A549 (cell line): ENCODE results near the gene NGB. TPM values are rescaled to one million over a fixed set of nuclear protein-coding genes. Genes with fewer than 3 reads are reported as not detected.

Experiments used
- ATAC-seq, 2 experiments: fragments of 200-7000 bp in 1 of 2; fragments of >200 bp in 1 of 2; cut with Nextera tagmentation in 1 of 2; cut with Tn5 transposase in 1 of 2; 3 replicates each; pipeline versions ENCODE4 v1.8.0 to v1.9.1; 2018 to 2020; ENCODE audit warnings: mild to moderate bottlenecking in 1 of 2, moderate library complexity in 1 of 2
- CTCF ChIA-PET: fragments of 300-600 bp; sonication (Branson Sonifier 250); formaldehyde crosslinking; extraction: SDS; loops from one replicate; lab custom pipeline; 2021; ENCODE audit warnings: antibody characterized with exemption, inconsistent platforms; lab: Yijun Ruan, JAX
- POLR2A ChIA-PET: fragments of 350-600 bp; formaldehyde crosslinking; extraction: SDS; loops from one replicate; lab custom pipeline; 2021; ENCODE audit warnings: antibody characterized with exemption, inconsistent platforms; lab: Yijun Ruan, JAX
- DNase-seq, 2 experiments: peaks; one replicate each; pipeline versions ENCODE4 v3.0.0 to v3.0.0-alpha.2; 2011 to 2016; ENCODE audit warnings: low read depth in 1 of 2, low spot score in 1 of 2
- FAIRE-seq: peaks from 2 replicates; lab custom pipeline; 2011; peaks lifted over from hg19 to GRCh38; lab: Jason Lieb, UNC
- H3K27ac ChIP-seq, 2 experiments: fragments of >200 bp; sonication (Bioruptor Twin); formaldehyde crosslinking; 3 replicates each; pipeline ENCODE4 v1.5.1; 2016 to 2017
- H3K4me1 ChIP-seq: fragments of >200 bp; sonication (Bioruptor Twin); formaldehyde crosslinking; 3 replicates; pipeline ENCODE4 v1.6.1; 2016
- H3K4me2 ChIP-seq: fragments of >200 bp; sonication (Bioruptor Twin); formaldehyde crosslinking; 3 replicates; pipeline ENCODE4 v1.6.1; 2016
- H3K4me3 ChIP-seq: fragments of >200 bp; sonication (Bioruptor Twin); formaldehyde crosslinking; 3 replicates; pipeline ENCODE4 v1.5.1; 2016
- H3K9me3 ChIP-seq: fragments of >200 bp; sonication (Bioruptor Twin); formaldehyde crosslinking; 3 replicates; pipeline ENCODE4 v1.6.1; 2016
- BHLHE40 ChIP-seq: IDR thresholded peaks from 2 replicates; pipeline ENCODE4 v1.6.1; 2012; ENCODE audit warnings: low read depth, low read length, inconsistent platforms
- E2F6 ChIP-seq: IDR thresholded peaks from 2 replicates; pipeline ENCODE4 v1.6.1; 2012; ENCODE audit warnings: low read depth, borderline replicate concordance
- EHF ChIP-seq: fragments of 250-450 bp; sonication (Bioruptor Pico); IDR thresholded peaks from 2 replicates; pipeline ENCODE4 v1.5.0; 2020; ENCODE audit warnings: mild to moderate bottlenecking
- EHMT2 ChIP-seq: fragments of 200-600 bp; sonication (generic); IDR thresholded peaks from 2 replicates; pipeline ENCODE4 v1.6.1; 2016; ENCODE audit warnings: antibody characterized with exemption, low read depth, mild to moderate bottlenecking, moderate library complexity
- EP300 ChIP-seq, 2 experiments: fragments of >200 bp; sonication (Bioruptor Twin); formaldehyde crosslinking; IDR thresholded peaks; 2 replicates in 1 of 2; 3 replicates in 1 of 2; pipeline ENCODE4 v1.6.1; 2016 to 2017
- ESRRA ChIP-seq: fragments of 150-350 bp; IDR thresholded peaks from 2 replicates; pipeline ENCODE4 v1.6.1; 2014; ENCODE audit warnings: mild to moderate bottlenecking, low read length, borderline replicate concordance
- FOSL2 ChIP-seq, 2 experiments: fragments of 450-650 bp in 1 of 2; fragments of >200 bp in 1 of 2; sonication (Bioruptor Twin) in 1 of 2; formaldehyde crosslinking; IDR thresholded peaks; 2 replicates each; pipeline versions ENCODE4 v1.5.0 to v1.6.1; 2016 to 2020; ENCODE audit warnings: mild to moderate bottlenecking in 1 of 2, moderate library complexity in 1 of 2
- GATA3 ChIP-seq: IDR thresholded peaks from 2 replicates; pipeline ENCODE4 v1.6.1; 2012; ENCODE audit warnings: borderline replicate concordance
- HDAC2 ChIP-seq: fragments of 200-600 bp; sonication (generic); IDR thresholded peaks from 2 replicates; pipeline ENCODE4 v1.6.1; 2016
- HOXB13 ChIP-seq: fragments of 250-450 bp; sonication (Bioruptor Pico); IDR thresholded peaks from 2 replicates; pipeline ENCODE4 v1.5.0; 2020; ENCODE audit warnings: low read depth, mild to moderate bottlenecking, moderate library complexity
- JUN ChIP-seq, 2 experiments: fragments of >200 bp; sonication (Bioruptor Twin); formaldehyde crosslinking; IDR thresholded peaks; 2 replicates in 1 of 2; 3 replicates in 1 of 2; pipeline ENCODE4 v1.6.1; 2016 to 2017
- KDM5A ChIP-seq: fragments of 200-600 bp; sonication (generic); IDR thresholded peaks from 2 replicates; pipeline ENCODE4 v1.6.1; 2016; ENCODE audit warnings: antibody characterized with exemption, mild to moderate bottlenecking
- MAFK ChIP-seq: fragments of 450-650 bp; IDR thresholded peaks from 2 replicates; pipeline ENCODE4 v1.6.1; 2014; ENCODE audit not compliant: partially characterized antibody
- NR3C1 ChIP-seq: fragments of >200 bp; sonication (Bioruptor Twin); formaldehyde crosslinking; IDR thresholded peaks from 3 replicates; pipeline ENCODE4 v1.6.1; 2017
- PBX3 ChIP-seq: IDR thresholded peaks from 2 replicates; pipeline ENCODE4 v1.6.1; 2012
- RAD21 ChIP-seq, 2 experiments: fragments of >200 bp in 1 of 2; sonication (Bioruptor Twin) in 1 of 2; formaldehyde crosslinking in 1 of 2; IDR thresholded peaks in 1 of 2; conservative IDR thresholded peaks in 1 of 2; 2 replicates in 1 of 2; 3 replicates in 1 of 2; pipeline ENCODE4 v1.6.1; 2012 to 2018; ENCODE audit warnings: inconsistent platforms in 1 of 2
- RCOR1 ChIP-seq: fragments of 150-350 bp; IDR thresholded peaks from 2 replicates; pipeline ENCODE4 v1.6.1; 2014; ENCODE audit warnings: antibody characterized with exemption, low read length, low read depth
- REST ChIP-seq: fragments of 200-600 bp; sonication (generic); IDR thresholded peaks from 2 replicates; pipeline ENCODE4 v1.6.1; 2016; ENCODE audit warnings: antibody characterized with exemption, mild to moderate bottlenecking, moderate library complexity
- TFCP2L1 ChIP-seq: fragments of 250-450 bp; sonication (Bioruptor Pico); IDR thresholded peaks from 2 replicates; pipeline ENCODE4 v1.5.0; 2021; ENCODE audit warnings: mild to moderate bottlenecking
- TP53 ChIP-seq: fragments of 250-450 bp; sonication (Bioruptor Pico); IDR thresholded peaks from 2 replicates; pipeline ENCODE4 v1.5.0; 2021; ENCODE audit warnings: mild to moderate bottlenecking, moderate library complexity
- ZC3H11A ChIP-seq: fragments of 450-650 bp; IDR thresholded peaks from 2 replicates; pipeline ENCODE4 v1.6.1; 2014; ENCODE audit warnings: antibody characterized with exemption, mild to moderate bottlenecking
- WGBS: methylation state at CpG from one replicate; pipeline ENCODE4 v1.1.6; 2017; ENCODE audit errors: missing lambda C conversion rate; 5-methylcytosine and 5-hydroxymethylcytosine counted together
- polyA plus RNA-seq, 4 experiments: library from polyadenylated mRNA; depleted of rRNA in 3 of 4; stranded (reverse); fragments of >200 nt; fragmentation: RNase III in 1 of 4; extraction: RNeasy Plus Mini Kit Qiagen cat#74134 plus additional on column Dnase treatment in 1 of 4; gene quantifications; 2 replicates in 3 of 4; 3 replicates in 1 of 4; pipeline ENCODE4 v1.2.3, GENCODE V29; 2011 to 2017

The NGB gene
- polyA plus RNA-seq, 2 of the 4 experiments (the other 2 are of a cell fraction), result not detected

GRCh38 chr14:77284466-77284865 lies 13.5 kb upstream of the NGB start:
- FAIRE-seq, result no peak
- CTCF ChIA-PET, result interaction anchor here (0.7 to 3.0 kb wide), 5 partner anchors 14 to 141 kb away, joined by 3 to 13 read pairs (median 7); no protein-coding TSS in a partner anchor
- Histone ChIP-seq H3K4me1 (no peaks in the 10 kb centered on the region), H3K27ac (no peak overlapping the region), H3K4me3 (no peak overlapping the region), H3K4me2 (no peak overlapping the region), H3K9me3 (no peaks in the 10 kb centered on the region)
- 89% methylated on average over 5 of the region's 5 CpGs for WGBS
- POLR2A ChIA-PET, result no interaction called here
- TF ChIP-seq FOSL2 (IDR thresholded peaks at IDR 0.05) (no peak), FOSL2 (CRISPR knock-in tag; IDR thresholded peaks at IDR 0.05) (no peak), RAD21 (conservative IDR thresholded peaks at IDR 0.05 in 1 of 2, IDR thresholded peaks at IDR 0.05 in 1 of 2) (no peak), KDM5A (no peak), PBX3 (no peak), EHMT2 (no peak), ZC3H11A (no peak), MAFK (no peak), HDAC2 (no peak), JUN (IDR thresholded peaks at IDR 0.05) (no peak), TFCP2L1 (no peak), REST (no peak), EP300 (IDR thresholded peaks at IDR 0.05) (no peak), HOXB13 (no peak), EHF (CRISPR knock-in tag) (no peak), NR3C1 (no peak), RCOR1 (no peak)
- DNase-seq, result no peak
- ATAC-seq, result no peak

- ATAC-seq (no peak), FAIRE-seq (no peak)
- H3K4me2 ChIP-seq, result no peak overlapping the region
Observed at GRCh38 chr14:77284066-77284465, 13.1 kb upstream of the NGB start.

More at GRCh38 chr14:77284066-77284465, 13.1 kb upstream of the NGB start:
- H3K4me3 ChIP-seq, result no peak overlapping the region
- TF ChIP-seq TP53 (no peak), RAD21 (conservative IDR thresholded peaks at IDR 0.05 in 1 of 2, IDR thresholded peaks at IDR 0.05 in 1 of 2) (no peak), JUN (IDR thresholded peaks at IDR 0.05) (no peak), ESRRA (no peak), KDM5A (no peak), GATA3 (no peak), BHLHE40 (no peak), E2F6 (no peak), NR3C1 (no peak)
- CTCF ChIA-PET, result interaction anchor here (0.7 to 3.0 kb wide), 8 partner anchors 14 to 140 kb away, joined by 3 to 13 read pairs (median 5); no protein-coding TSS in a partner anchor
- H3K4me1 ChIP-seq, result no peaks in the 10 kb centered on the region
- POLR2A ChIA-PET, result no interaction called here
- 77% methylated on average over 4 of the region's 4 CpGs for WGBS
- H3K9me3 ChIP-seq, result no peaks in the 10 kb centered on the region
- no peak overlapping the region for H3K27ac ChIP-seq
- DNase-seq, result no peak
